OCI-LY1 (cell line): ENCODE measurements around the gene PRDX6.
"Not testable (repeated sequence)": the region's sequence is repeated elsewhere in the genome, so short reads cannot be mapped to it uniquely, and the experiment has no call there.

Source experiments
- H2AFZ ChIP-seq: fragments of 200-600 bp; sonication (generic), shearing (Covaris generic); 2 replicates; pipeline ENCODE4 v1.6.0; 2014; ENCODE audit warnings: antibody characterized with exemption, mild to moderate bottlenecking, low read length
- H3F3A ChIP-seq: fragments of 200-600 bp; sonication (generic), shearing (Covaris generic); 2 replicates; pipeline ENCODE4 v1.6.0; 2014; ENCODE audit warnings: mild to moderate bottlenecking, antibody characterized with exemption, low read length, moderate library complexity; ENCODE audit not compliant: insufficient read depth
- H3K27ac ChIP-seq: fragments of 200-600 bp; sonication (generic); 2 replicates; pipeline ENCODE4 v1.5.1; 2014; ENCODE audit warnings: low read length, mixed run types, mild to moderate bottlenecking, low read depth; ENCODE audit not compliant: poor library complexity, severe bottlenecking
- H3K27me3 ChIP-seq: fragments of 200-600 bp; sonication (generic); 2 replicates; pipeline ENCODE4 v1.6.0; 2014; ENCODE audit warnings: antibody characterized with exemption, mild to moderate bottlenecking, low read length, moderate library complexity; ENCODE audit not compliant: insufficient read depth
- H3K36me3 ChIP-seq: fragments of 200-600 bp; sonication (generic); 2 replicates; pipeline ENCODE4 v1.6.1; 2014; ENCODE audit warnings: mild to moderate bottlenecking, antibody characterized with exemption, low read length, moderate library complexity, mixed read lengths; ENCODE audit not compliant: insufficient read depth
- H3K4me1 ChIP-seq: fragments of 200-600 bp; sonication (generic); 2 replicates; pipeline ENCODE4 v1.5.1; 2014; ENCODE audit warnings: mild to moderate bottlenecking, low read length, moderate library complexity; ENCODE audit not compliant: insufficient read depth, severe bottlenecking
- H3K4me2 ChIP-seq: fragments of 200-600 bp; sonication (generic), shearing (Covaris generic); 2 replicates; pipeline ENCODE4 v1.6.1; 2014; ENCODE audit warnings: low read length
- H3K4me3 ChIP-seq: fragments of 200-600 bp; sonication (generic); 2 replicates; pipeline ENCODE4 v1.5.1; 2014; ENCODE audit warnings: low read length, low read depth, mild to moderate bottlenecking, mixed read lengths; ENCODE audit not compliant: poor library complexity, severe bottlenecking
- H3K79me2 ChIP-seq: fragments of 200-600 bp; shearing (Covaris generic); 2 replicates; pipeline ENCODE4 v1.6.1; 2016; ENCODE audit warnings: mixed run types, low read length, mixed read lengths; ENCODE audit not compliant: insufficient read depth
- H3K9ac ChIP-seq: fragments of 200-600 bp; sonication (generic), shearing (Covaris generic); 2 replicates; pipeline ENCODE4 v1.6.1; 2014; ENCODE audit warnings: mild to moderate bottlenecking, low read length, mixed read lengths
- H3K9me2 ChIP-seq: fragments of 200-600 bp; sonication (generic), shearing (Covaris generic); 2 replicates; pipeline ENCODE4 v1.6.1; 2014; ENCODE audit warnings: low read depth, mild to moderate bottlenecking, low read length, mixed read lengths
- H3K9me3 ChIP-seq: fragments of 200-600 bp; shearing (Covaris generic); 2 replicates; pipeline ENCODE4 v1.6.1; 2014; ENCODE audit warnings: low read length, mixed read lengths
- H4K20me1 ChIP-seq: fragments of 200-600 bp; sonication (generic), shearing (Covaris generic); 2 replicates; pipeline ENCODE4 v1.6.0; 2016; ENCODE audit warnings: mild to moderate bottlenecking, low read length; ENCODE audit not compliant: insufficient read depth
- CTCF ChIP-seq: fragments of 200-600 bp; sonication (generic), shearing (Covaris generic); IDR thresholded peaks from 2 replicates; pipeline ENCODE4 v1.5.1; 2017; ENCODE audit warnings: mild to moderate bottlenecking, antibody characterized with exemption, low read length, moderate library complexity, mixed read lengths
- EZH2 ChIP-seq: fragments of 200-600 bp; sonication (generic), shearing (Covaris generic); IDR thresholded peaks from 2 replicates; pipeline ENCODE4 v1.8.0; 2017; ENCODE audit warnings: borderline replicate concordance, mixed run types, mild to moderate bottlenecking, antibody characterized with exemption, low read length, moderate library complexity, mixed read lengths

PRDX6 gene

GRCh38 chr1:173509797-173510196 is 32.7 kb downstream of the PRDX6 start:
- H3K9me3 ChIP-seq: no peaks in the 10 kb centered on the region
- no peaks in the 10 kb centered on the region for H3K79me2 ChIP-seq
- H3K27me3 ChIP-seq: no peaks in the 10 kb centered on the region
- H3K4me2 ChIP-seq: no peak overlapping the region
- H3F3A ChIP-seq: no peaks in the 10 kb centered on the region
- H3K9me2 ChIP-seq: no peaks in the 10 kb centered on the region
- no peaks in the 10 kb centered on the region for H3K4me1 ChIP-seq
- H4K20me1 ChIP-seq: no peaks in the 10 kb centered on the region
- H3K27ac ChIP-seq: no peak overlapping the region
- no peak overlapping the region for H2AFZ ChIP-seq
- H3K36me3 ChIP-seq: no peaks in the 10 kb centered on the region
- TF ChIP-seq CTCF (no peak), EZH2 (no peak)
- H3K9ac ChIP-seq: no peak overlapping the region
- H3K4me3 ChIP-seq: no peak overlapping the region

- H3K9ac ChIP-seq, H2AFZ ChIP-seq, H3K9me2 ChIP-seq, H3K36me3 ChIP-seq, H3K4me3 ChIP-seq, H3K27me3 ChIP-seq, H3K79me2 ChIP-seq, H3K9me3 ChIP-seq, H3K27ac ChIP-seq, H3F3A ChIP-seq, H4K20me1 ChIP-seq, H3K4me1 ChIP-seq, H3K4me2 ChIP-seq: not testable (repeated sequence)
Observed at GRCh38 chr1:173514503-173514902, 37.4 kb downstream of the PRDX6 start.

- H3K9me2 ChIP-seq: no peaks in the 10 kb centered on the region
- H3K4me2 ChIP-seq: no peak overlapping the region
- no peak overlapping the region for H3K4me3 ChIP-seq
- no peaks in the 10 kb centered on the region for H3K9me3 ChIP-seq
- H3K4me1 ChIP-seq: no peaks in the 10 kb centered on the region
- no peaks in the 10 kb centered on the region for H4K20me1 ChIP-seq
- no peaks in the 10 kb centered on the region for H3K79me2 ChIP-seq
- no peaks in the 10 kb centered on the region for H3F3A ChIP-seq
- TF ChIP-seq EZH2 (no peak), CTCF (no peak)
- no peak overlapping the region for H2AFZ ChIP-seq
- H3K27me3 ChIP-seq: no peaks in the 10 kb centered on the region
- no peak overlapping the region for H3K27ac ChIP-seq
- H3K9ac ChIP-seq: no peak overlapping the region
- H3K36me3 ChIP-seq: no peaks in the 10 kb centered on the region
Observed at GRCh38 chr1:173520799-173521198, 43.7 kb downstream of the PRDX6 start.

- Histone ChIP-seq H3K36me3 (no peaks in the 10 kb centered on the region), H3K4me2 (no peak overlapping the region), H3K9me2 (no peaks in the 10 kb centered on the region), H3K9me3 (no peaks in the 10 kb centered on the region), H3K79me2 (no peaks in the 10 kb centered on the region), H2AFZ (no peak overlapping the region), H3K9ac (no peak overlapping the region), H3F3A (no peaks in the 10 kb centered on the region), H3K27ac (no peak overlapping the region), H4K20me1 (no peaks in the 10 kb centered on the region), H3K27me3 (no peaks in the 10 kb centered on the region), H3K4me1 (no peaks in the 10 kb centered on the region), H3K4me3 (no peak overlapping the region)
- TF ChIP-seq CTCF: no peak
- TF ChIP-seq EZH2: no peak
Observed at GRCh38 chr1:173523329-173523728, 46.2 kb downstream of the PRDX6 start.
